NCI-H1694 treated with DMSO at 0.1 percent for 48 hours (cell line): Measurements from ENCODE around the gene ACOXL.

Experiments used
- DNase-seq: peaks from one replicate; lab custom pipeline; 2025; lab: John Stamatoyannopoulos, UW

The ACOXL gene

DNA sequence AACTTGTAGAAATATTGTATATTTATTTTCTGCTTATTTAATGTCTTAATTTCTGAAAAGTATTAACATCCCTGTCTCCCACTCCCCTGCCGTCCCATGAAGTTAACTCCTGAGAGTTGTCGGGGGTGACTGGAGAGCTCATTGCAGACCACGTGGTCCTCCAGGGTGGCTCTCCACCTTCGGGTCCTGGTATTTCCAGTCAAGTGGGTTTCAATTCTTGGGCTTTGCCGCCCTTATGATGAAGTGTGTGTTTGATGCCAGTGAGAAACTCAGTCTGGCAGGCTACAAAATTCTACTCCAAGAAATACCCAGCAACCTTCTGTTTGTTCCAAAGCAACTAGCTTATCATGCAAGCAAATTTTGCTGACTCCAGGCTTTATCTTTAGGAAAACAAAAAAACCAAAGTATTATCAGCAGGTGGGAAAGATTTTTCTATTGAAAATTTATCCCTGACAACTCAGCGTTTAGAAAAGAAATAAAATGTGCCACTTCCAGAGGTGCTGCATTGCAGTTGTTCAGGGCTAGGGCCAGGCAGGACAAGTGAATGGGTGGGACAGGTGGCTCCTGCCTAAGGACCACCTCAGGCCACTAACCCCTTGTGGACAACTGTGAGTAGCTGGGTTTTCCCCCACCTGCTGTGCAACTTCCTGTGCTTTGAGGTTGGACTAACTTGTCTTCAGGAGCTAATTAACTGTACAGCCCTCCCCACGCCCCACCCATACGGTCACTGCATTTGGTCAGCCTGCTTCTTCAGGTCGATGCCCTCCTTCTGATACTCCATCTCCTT, 434.9 kb downstream of the ACOXL start:
- no peak for DNase-seq

DNA sequence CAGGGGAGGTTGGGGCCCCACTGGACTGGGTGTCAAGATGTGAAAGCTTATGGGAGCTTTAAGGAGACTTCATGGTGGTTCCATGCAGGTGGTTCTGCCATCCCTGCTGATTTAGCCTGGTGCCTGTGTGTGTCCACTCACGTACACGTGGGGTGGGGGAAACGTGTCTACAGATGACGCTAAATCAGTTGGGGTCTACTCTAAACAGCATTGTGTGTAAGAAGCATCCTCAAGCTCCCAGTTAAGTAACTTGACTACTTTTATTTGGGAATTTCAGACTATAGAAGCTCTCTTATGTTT, 435.4 kb downstream of the ACOXL start:
- no peak for DNase-seq
